Measurements from ENCODE around the gene GRID1. TPM values are rescaled to one million over a fixed set of nuclear protein-coding genes. Genes with fewer than 3 reads are reported as not detected.

Gene GRID1
- total and polyA plus RNA-seq, 8 donors = 0.31 to 8.5 (median 1.0) TPM; not detected in 1

DNA sequence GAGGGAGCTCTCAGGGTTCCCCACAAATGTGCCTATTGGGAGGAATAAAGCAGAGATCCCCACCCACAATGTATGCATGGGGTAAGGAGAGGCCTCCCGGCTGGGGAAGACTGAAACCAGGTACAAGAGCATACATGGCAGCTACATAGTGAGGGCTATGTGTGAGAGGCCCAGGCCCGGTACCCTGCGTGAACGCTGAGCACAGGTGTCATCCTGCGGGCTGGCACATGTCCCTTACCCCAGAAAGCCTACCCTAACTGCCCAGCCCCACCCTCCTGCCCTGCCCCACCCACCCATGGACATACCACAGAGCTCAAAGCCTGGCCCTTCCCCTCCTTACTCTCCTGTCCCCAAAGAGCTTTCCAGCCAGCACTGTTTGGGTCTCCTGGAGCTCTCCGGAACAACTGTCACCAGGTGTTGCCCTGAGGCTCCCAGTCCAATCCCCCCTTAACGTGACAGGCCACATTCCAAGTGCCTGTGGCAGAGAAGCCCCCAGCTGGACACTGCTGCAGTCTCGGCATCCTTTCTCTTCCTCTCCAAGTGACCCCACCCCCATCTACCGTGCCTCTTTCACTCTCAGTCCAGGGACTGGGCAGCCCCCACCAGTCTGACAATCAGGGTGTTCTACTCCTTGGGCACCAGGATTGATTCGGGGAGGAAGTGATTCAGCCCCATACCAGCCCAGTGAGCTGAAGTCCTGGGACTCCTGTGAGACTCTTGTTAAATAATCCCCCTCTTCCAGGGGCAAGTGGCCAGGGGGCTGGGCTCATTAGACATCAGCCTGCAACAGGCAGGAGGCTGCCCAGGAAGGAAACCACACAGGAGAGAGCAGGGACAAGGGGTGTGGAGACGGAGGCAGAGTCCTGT is 19.6 kb downstream of the GRID1 start:
- Histone ChIP-seq H3K4me1 (peaks cover 6 to 19% (median 8%) of the 10 kb centered on the region in 4 donors), H3K4me3 (no peak overlapping the region), H3K27me3 (peaks cover 0 to 7% (median 4%) of the 10 kb centered on the region in 3 donors), H3K27ac (no peak overlapping the region), H3K36me3 (no peaks in the 10 kb centered on the region), H3K9me3 (peaks cover 0 to under 1% (median 0%) of the 10 kb centered on the region in 4 donors)
- intact Hi-C loops (cut with DNase I; ENCODE audit: low total_unique reads) = no loop called here
- TF ChIP-seq POLR2A (IDR thresholded peaks at IDR 0.05) (no peak), EP300 (IDR thresholded peaks at IDR 0.05) (no peak)
- no peak for DNase-seq
- 54 to 81% (median 77%) methylated on average over 6 to 11 of the region's 11 CpGs for WGBS, 5 donors

GRCh38 chr10:86345859-86346798 is 20.5 kb downstream of the GRID1 start:
- H3K4me3 ChIP-seq = no peak overlapping the region
- peaks cover 6 to 19% (median 8%) of the 10 kb centered on the region in 4 donors for H3K4me1 ChIP-seq
- 28 to 63% (median 35%) methylated on average over 13 of the region's 13 CpGs for WGBS, 5 donors
- no peaks in the 10 kb centered on the region for H3K36me3 ChIP-seq
- no peaks in the 10 kb centered on the region for H3K9me3 ChIP-seq
- TF ChIP-seq POLR2A (IDR thresholded peaks at IDR 0.05) (no peak), POLR2AphosphoS5 (IDR thresholded peaks at IDR 0.05) (no peak), EP300 (IDR thresholded peaks at IDR 0.05) (no peak)
- TF ChIP-seq, protein P1, sequence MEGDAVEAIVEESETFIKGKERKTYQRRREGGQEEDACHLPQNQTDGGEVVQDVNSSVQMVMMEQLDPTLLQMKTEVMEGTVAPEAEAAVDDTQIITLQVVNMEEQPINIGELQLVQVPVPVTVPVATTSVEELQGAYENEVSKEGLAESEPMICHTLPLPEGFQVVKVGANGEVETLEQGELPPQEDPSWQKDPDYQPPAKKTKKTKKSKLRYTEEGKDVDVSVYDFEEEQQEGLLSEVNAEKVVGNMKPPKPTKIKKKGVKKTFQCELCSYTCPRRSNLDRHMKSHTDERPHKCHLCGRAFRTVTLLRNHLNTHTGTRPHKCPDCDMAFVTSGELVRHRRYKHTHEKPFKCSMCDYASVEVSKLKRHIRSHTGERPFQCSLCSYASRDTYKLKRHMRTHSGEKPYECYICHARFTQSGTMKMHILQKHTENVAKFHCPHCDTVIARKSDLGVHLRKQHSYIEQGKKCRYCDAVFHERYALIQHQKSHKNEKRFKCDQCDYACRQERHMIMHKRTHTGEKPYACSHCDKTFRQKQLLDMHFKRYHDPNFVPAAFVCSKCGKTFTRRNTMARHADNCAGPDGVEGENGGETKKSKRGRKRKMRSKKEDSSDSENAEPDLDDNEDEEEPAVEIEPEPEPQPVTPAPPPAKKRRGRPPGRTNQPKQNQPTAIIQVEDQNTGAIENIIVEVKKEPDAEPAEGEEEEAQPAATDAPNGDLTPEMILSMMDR (IDR thresholded peaks at IDR 0.05) = no peak
- intact Hi-C loops (cut with DNase I; ENCODE audit: low total_unique reads) = no loop called here
- peaks cover 0 to 7% (median 4%) of the 10 kb centered on the region in 3 donors for H3K27me3 ChIP-seq
- DNase-seq = peak in 1 of 2 donors; percentile 45
- peak overlapping the region in 1 of 5 donors; percentile 10 for H3K27ac ChIP-seq

DNA sequence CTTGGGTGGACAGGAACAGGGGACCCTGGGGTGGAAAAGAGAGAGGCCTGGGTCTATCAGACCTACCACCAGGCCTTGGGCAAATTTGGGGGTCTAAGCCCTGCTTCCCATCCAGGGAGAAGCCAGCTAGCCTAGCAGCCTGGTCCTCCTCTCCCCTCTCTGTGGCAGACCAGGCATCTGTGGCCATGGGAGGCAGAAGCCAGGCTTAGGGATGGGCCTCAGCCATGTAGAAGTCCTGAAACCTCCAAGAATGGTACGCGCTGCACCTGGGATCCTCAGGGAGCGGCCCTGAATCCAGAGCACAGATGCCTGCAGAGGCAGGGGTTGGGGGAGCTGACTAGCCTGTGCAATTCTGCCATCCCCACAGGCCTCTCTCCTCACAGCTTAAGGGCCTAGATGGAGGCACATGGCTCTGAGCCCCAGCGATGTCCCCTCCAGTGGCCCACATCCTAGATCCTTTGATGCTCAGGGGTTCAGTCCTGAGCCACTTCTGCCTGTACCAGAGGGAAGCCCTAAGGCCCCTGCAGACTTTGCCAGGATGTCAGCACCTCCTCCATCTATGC is 21.2 kb downstream of the GRID1 start:
- Histone ChIP-seq H3K36me3 (no peaks in the 10 kb centered on the region), H3K4me1 (peaks cover 6 to 19% (median 8%) of the 10 kb centered on the region in 4 donors), H3K9me3 (no peaks in the 10 kb centered on the region), H3K27ac (no peak overlapping the region), H3K4me3 (no peak overlapping the region), H3K27me3 (peaks cover 0 to 7% (median 4%) of the 10 kb centered on the region in 3 donors)
- DNase-seq = no peak
- WGBS, 5 donors = 88 to 100% (median 96%) methylated on average over 4 of the region's 4 CpGs
- intact Hi-C loops (cut with DNase I; ENCODE audit: low total_unique reads) = no loop called here
- no peak for TF ChIP-seq POLR2AphosphoS5 (IDR thresholded peaks at IDR 0.05)
- TF ChIP-seq POLR2A (IDR thresholded peaks at IDR 0.05) = no peak
- TF ChIP-seq, protein P1 (IDR thresholded peaks at IDR 0.05) = no peak
- no peak for TF ChIP-seq EP300 (IDR thresholded peaks at IDR 0.05)

GRCh38 chr10:86344714-86345161 is 21.9 kb downstream of the GRID1 start:
- H3K27me3 ChIP-seq = peaks cover 0 to 8% (median 4%) of the 10 kb centered on the region in 3 donors
- H3K36me3 ChIP-seq = no peaks in the 10 kb centered on the region
- H3K4me1 ChIP-seq = peaks cover 6 to 19% (median 8%) of the 10 kb centered on the region in 4 donors
- WGBS, 5 donors = 39 to 63% (median 49%) methylated on average over 6 of the region's 6 CpGs
- no peak for TF ChIP-seq EP300 (IDR thresholded peaks at IDR 0.05)
- TF ChIP-seq POLR2A (IDR thresholded peaks at IDR 0.05) = no peak
- TF ChIP-seq, protein P1 (IDR thresholded peaks at IDR 0.05) = no peak
- TF ChIP-seq POLR2AphosphoS5 (IDR thresholded peaks at IDR 0.05) = no peak
- H3K27ac ChIP-seq = no peak overlapping the region
- DNase-seq = no peak
- H3K9me3 ChIP-seq = no peaks in the 10 kb centered on the region
- intact Hi-C loops (cut with DNase I; ENCODE audit: low total_unique reads) = no loop called here
- H3K4me3 ChIP-seq = no peak overlapping the region
